Activated gamma-delta T cell treated with Interleukin-2 at 50 U/mL for 16 hours (primary cell): ENCODE results near the gene LRRC37A2.
"Not testable (repeated sequence)": the region's sequence is repeated elsewhere in the genome, so short reads cannot be mapped to it uniquely, and the experiment has no call there.

Experiments
- DNase-seq: peaks from one replicate; pipeline ENCODE4 v3.0.0-alpha.2; 2020

LRRC37A2 gene

GRCh38 chr17:46598344-46598931, 86.2 kb downstream of the LRRC37A2 start:
- not testable (repeated sequence) for DNase-seq

DNA sequence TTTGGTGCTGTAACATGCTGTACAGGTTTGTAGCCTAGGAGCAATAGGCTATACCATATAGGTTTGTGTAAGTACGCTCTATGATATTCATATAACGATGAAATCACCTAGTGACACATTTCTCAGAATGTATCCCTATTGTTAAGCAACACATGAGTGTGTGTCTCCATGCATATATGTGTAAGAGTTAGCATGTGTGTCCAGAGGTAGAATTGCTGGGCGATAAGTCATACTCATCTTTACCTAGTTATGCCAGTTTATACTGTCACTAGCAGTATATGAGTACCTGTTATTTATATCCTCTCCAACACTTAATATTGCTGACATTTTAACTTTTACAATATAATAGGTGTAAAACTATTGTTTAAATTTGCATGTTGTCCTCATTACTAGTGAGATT, 88.5 kb downstream of the LRRC37A2 start:
- not testable (repeated sequence) for DNase-seq

GRCh38 chr17:46603125-46603524, 90.9 kb downstream of the LRRC37A2 start:
- not testable (repeated sequence) for DNase-seq
